ENCODE results near the gene TYW3.
"Not testable (repeated sequence)": the region's sequence is repeated elsewhere in the genome, so short reads cannot be mapped to it uniquely, and the experiment has no call there.

The TYW3 gene

DNA sequence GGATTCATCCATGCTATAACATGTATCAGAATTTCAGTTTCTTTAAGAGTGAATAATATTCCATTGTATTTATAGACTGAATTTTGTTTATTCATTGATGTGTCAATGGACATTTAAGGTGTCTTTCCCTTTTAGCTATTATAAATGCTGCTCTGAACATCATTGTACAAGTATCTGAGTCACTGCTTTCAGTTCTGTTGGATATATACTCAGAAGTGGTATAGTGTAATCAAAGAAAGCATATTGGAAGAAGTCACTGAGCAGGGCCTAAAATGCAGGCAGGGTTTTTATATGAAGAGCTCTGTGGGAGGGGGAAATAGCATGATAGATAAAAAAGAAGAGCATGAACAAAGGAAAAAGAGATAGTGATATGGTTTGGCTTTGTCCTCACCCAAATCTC is 22.5 kb downstream of the TYW3 start:
- Histone ChIP-seq H3K9me3 (ENCODE audit: insufficient read depth, low read length) (no peaks in the 10 kb centered on the region), H3K27ac (ENCODE audit: low read length) (no peak overlapping the region), H2AFZ (ENCODE audit: low read depth, low read length) (no peak overlapping the region), H3K27me3 (ENCODE audit: low read depth, low read length) (no peaks in the 10 kb centered on the region), H3K4me2 (ENCODE audit: low read length) (no peak overlapping the region), H3K4me3 (ENCODE audit: low read length) (no peak overlapping the region), H3K36me3 (replicated peaks; ENCODE audit: low read depth, low read length) (peaks cover 20% of the 10 kb centered on the region), H3K4me1 (ENCODE audit: low read length) (no peaks in the 10 kb centered on the region), H4K20me1 (ENCODE audit: insufficient read depth, low read length) (no peaks in the 10 kb centered on the region), H3K79me2 (ENCODE audit: low read length) (no peaks in the 10 kb centered on the region), H3K9ac (ENCODE audit: low read length) (no peak overlapping the region)
- TF ChIP-seq EZH2phosphoT487 (IDR thresholded peaks at IDR 0.05; ENCODE audit: low read depth): no peak
- TF ChIP-seq, protein P1, sequence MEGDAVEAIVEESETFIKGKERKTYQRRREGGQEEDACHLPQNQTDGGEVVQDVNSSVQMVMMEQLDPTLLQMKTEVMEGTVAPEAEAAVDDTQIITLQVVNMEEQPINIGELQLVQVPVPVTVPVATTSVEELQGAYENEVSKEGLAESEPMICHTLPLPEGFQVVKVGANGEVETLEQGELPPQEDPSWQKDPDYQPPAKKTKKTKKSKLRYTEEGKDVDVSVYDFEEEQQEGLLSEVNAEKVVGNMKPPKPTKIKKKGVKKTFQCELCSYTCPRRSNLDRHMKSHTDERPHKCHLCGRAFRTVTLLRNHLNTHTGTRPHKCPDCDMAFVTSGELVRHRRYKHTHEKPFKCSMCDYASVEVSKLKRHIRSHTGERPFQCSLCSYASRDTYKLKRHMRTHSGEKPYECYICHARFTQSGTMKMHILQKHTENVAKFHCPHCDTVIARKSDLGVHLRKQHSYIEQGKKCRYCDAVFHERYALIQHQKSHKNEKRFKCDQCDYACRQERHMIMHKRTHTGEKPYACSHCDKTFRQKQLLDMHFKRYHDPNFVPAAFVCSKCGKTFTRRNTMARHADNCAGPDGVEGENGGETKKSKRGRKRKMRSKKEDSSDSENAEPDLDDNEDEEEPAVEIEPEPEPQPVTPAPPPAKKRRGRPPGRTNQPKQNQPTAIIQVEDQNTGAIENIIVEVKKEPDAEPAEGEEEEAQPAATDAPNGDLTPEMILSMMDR (IDR thresholded peaks at IDR 0.05; ENCODE audit: low read depth, low read length): no peak

DNA sequence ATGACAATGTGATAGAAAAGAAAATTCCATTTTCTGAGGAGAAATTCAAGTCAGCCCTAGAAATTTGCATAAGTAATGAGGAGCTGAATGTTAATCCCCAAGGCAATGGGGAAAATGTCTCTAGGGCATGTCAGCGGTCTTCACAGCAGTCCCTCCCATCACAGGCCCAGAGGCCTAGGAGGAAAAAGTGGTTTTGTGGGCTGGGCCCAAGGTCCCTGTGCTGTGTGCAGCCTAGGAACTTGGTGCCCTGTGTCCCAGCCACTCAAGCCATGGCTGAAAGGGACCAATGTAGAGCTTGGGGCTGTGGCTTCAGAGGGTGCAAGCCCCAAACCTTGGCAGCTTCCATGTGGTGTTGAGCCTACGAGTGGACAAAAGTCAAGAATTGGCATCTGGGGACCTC is 23.7 kb downstream of the TYW3 start:
- not testable (repeated sequence) for H3K79me2 ChIP-seq (ENCODE audit: low read length)
- peaks cover 20% of the 10 kb centered on the region for H3K36me3 ChIP-seq (replicated peaks; ENCODE audit: low read depth, low read length)

DNA sequence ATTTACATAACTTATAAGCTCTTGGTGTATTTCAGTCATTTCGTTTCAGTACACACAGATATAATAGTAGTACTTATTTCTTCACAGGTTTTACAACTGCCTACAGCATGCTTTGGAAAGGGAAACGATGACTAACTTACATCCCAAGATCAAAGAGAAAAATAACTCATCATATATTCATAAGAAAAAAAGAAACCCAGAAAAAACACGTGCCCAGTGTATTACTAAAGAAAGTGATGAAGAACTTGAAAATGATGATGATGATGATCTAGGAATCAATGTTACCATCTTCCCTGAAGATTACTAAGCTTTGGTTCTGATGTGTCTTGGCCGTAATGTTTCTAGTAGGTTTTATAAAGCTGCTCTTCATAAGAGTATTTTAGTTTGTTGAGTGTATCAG is 30.9 kb downstream of the TYW3 start:
- Histone ChIP-seq H3K36me3 (replicated peaks; ENCODE audit: low read depth, low read length) (peaks cover 2% of the 10 kb centered on the region), H3K27me3 (ENCODE audit: low read depth, low read length) (no peaks in the 10 kb centered on the region)

More for the DNA sequence above, 23.7 kb downstream of the TYW3 start:
- not testable (repeated sequence) for H3K4me2 ChIP-seq (ENCODE audit: low read length); H3K9ac ChIP-seq (ENCODE audit: low read length); H4K20me1 ChIP-seq (ENCODE audit: insufficient read depth, low read length); H3K4me3 ChIP-seq (ENCODE audit: low read length); H3K4me1 ChIP-seq (ENCODE audit: low read length); H3K27me3 ChIP-seq (ENCODE audit: low read depth, low read length); H2AFZ ChIP-seq (ENCODE audit: low read depth, low read length); H3K9me3 ChIP-seq (ENCODE audit: insufficient read depth, low read length); H3K27ac ChIP-seq (ENCODE audit: low read length)

DNA sequence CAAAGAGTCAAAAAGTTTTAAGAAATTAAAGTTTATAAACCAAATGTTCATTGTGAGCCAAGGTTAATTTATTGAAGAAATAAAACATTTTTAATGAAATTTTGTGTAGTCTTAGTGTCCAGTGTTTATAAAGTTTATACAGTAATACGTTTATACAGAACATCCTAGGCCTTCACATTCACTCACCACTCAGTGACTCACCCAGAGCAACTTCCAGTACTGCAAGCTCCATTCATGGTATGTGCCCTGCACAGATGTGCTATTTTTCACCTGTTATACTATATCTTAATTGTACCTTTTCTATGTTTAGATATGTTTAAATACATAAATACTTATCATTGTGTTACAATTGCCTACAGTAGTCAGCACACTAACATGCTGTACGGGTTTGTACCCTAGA is 33.6 kb downstream of the TYW3 start:
- TF ChIP-seq, protein P1 (IDR thresholded peaks at IDR 0.05; ENCODE audit: low read depth, low read length): no peak
- no peak for TF ChIP-seq EZH2phosphoT487 (IDR thresholded peaks at IDR 0.05; ENCODE audit: low read depth)

More for the DNA sequence above, 30.9 kb downstream of the TYW3 start:
- H3K4me2 ChIP-seq (ENCODE audit: low read length): no peak overlapping the region
- H3K27ac ChIP-seq (ENCODE audit: low read length): no peak overlapping the region
- H3K9ac ChIP-seq (ENCODE audit: low read length): no peak overlapping the region
- H4K20me1 ChIP-seq (ENCODE audit: insufficient read depth, low read length): no peaks in the 10 kb centered on the region
- H3K4me3 ChIP-seq (ENCODE audit: low read length): no peak overlapping the region
- H3K79me2 ChIP-seq (ENCODE audit: low read length): no peaks in the 10 kb centered on the region
- H3K4me1 ChIP-seq (ENCODE audit: low read length): no peaks in the 10 kb centered on the region
- no peak overlapping the region for H2AFZ ChIP-seq (ENCODE audit: low read depth, low read length)
- TF ChIP-seq, protein P1 (IDR thresholded peaks at IDR 0.05; ENCODE audit: low read depth, low read length): no peak
- no peak for TF ChIP-seq EZH2phosphoT487 (IDR thresholded peaks at IDR 0.05; ENCODE audit: low read depth)
- no peaks in the 10 kb centered on the region for H3K9me3 ChIP-seq (ENCODE audit: insufficient read depth, low read length)

DNA sequence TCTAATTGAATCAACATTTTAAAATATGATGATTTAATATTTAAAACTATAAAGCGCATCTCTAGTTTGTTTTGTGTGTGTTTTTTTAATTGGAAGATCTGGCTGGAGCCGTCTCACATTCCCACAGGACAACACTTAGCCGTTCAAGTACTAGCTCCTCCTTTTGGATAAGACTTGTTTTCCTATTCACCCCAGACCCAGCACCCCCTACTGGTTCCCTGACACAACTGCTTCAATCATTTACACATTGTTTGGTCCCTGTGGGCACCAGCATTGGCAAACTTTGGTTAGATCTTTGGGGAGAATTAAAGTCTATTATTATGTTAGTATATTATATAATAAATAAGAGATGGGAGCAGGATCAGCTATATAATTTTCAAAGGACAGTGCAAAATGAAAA is 34.5 kb downstream of the TYW3 start:
- no peak overlapping the region for H3K9ac ChIP-seq (ENCODE audit: low read length)
- no peaks in the 10 kb centered on the region for H3K9me3 ChIP-seq (ENCODE audit: insufficient read depth, low read length)
- H3K36me3 ChIP-seq (replicated peaks; ENCODE audit: low read depth, low read length): peaks cover 2% of the 10 kb centered on the region

More for the DNA sequence above, 33.6 kb downstream of the TYW3 start:
- H3K9me3 ChIP-seq (ENCODE audit: insufficient read depth, low read length): no peaks in the 10 kb centered on the region
- no peak overlapping the region for H2AFZ ChIP-seq (ENCODE audit: low read depth, low read length)
- H3K4me1 ChIP-seq (ENCODE audit: low read length): no peaks in the 10 kb centered on the region
- no peaks in the 10 kb centered on the region for H3K27me3 ChIP-seq (ENCODE audit: low read depth, low read length)
- no peak overlapping the region for H3K4me3 ChIP-seq (ENCODE audit: low read length)
- H3K9ac ChIP-seq (ENCODE audit: low read length): no peak overlapping the region
- no peaks in the 10 kb centered on the region for H4K20me1 ChIP-seq (ENCODE audit: insufficient read depth, low read length)
- no peak overlapping the region for H3K4me2 ChIP-seq (ENCODE audit: low read length)
- no peaks in the 10 kb centered on the region for H3K79me2 ChIP-seq (ENCODE audit: low read length)
- peaks cover 2% of the 10 kb centered on the region for H3K36me3 ChIP-seq (replicated peaks; ENCODE audit: low read depth, low read length)
- no peak overlapping the region for H3K27ac ChIP-seq (ENCODE audit: low read length)

More for the DNA sequence above, 34.5 kb downstream of the TYW3 start:
- Histone ChIP-seq H3K27me3 (ENCODE audit: low read depth, low read length) (no peaks in the 10 kb centered on the region), H4K20me1 (ENCODE audit: insufficient read depth, low read length) (no peaks in the 10 kb centered on the region), H3K4me3 (ENCODE audit: low read length) (no peak overlapping the region), H3K79me2 (ENCODE audit: low read length) (no peaks in the 10 kb centered on the region), H3K27ac (ENCODE audit: low read length) (no peak overlapping the region), H3K4me1 (ENCODE audit: low read length) (no peaks in the 10 kb centered on the region), H2AFZ (ENCODE audit: low read depth, low read length) (no peak overlapping the region), H3K4me2 (ENCODE audit: low read length) (no peak overlapping the region)
- no peak for TF ChIP-seq EZH2phosphoT487 (IDR thresholded peaks at IDR 0.05; ENCODE audit: low read depth)
- TF ChIP-seq, protein P1 (IDR thresholded peaks at IDR 0.05; ENCODE audit: low read depth, low read length): peak; percentile 31

Measured in OCI-LY3 (cell line).